Fibroblast of pulmonary artery (primary cell): Measurements from ENCODE around the gene PTOV1.
A peak's percentile ranks its signal among the peaks of the same experiment; 100 is the strongest.

ENCODE experiments used
- DNase-seq: peaks from one replicate; pipeline ENCODE4 v3.0.0-alpha.2; 2010; ENCODE audit warnings: low read depth
- H3K4me3 ChIP-seq: replicated peaks from 2 replicates; pipeline ENCODE4 v1.5.1; 2011; ENCODE audit warnings: low read depth, mild to moderate bottlenecking, control low read depth, low read length, moderate library complexity
- TF ChIP-seq, protein P1 (sequence below): IDR thresholded peaks from 2 replicates; pipeline ENCODE4 v1.5.1; 2011; ENCODE audit warnings: mild to moderate bottlenecking, control low read depth, low read length, inconsistent platforms; ENCODE audit errors: missing control alignments

The PTOV1 gene

DNA sequence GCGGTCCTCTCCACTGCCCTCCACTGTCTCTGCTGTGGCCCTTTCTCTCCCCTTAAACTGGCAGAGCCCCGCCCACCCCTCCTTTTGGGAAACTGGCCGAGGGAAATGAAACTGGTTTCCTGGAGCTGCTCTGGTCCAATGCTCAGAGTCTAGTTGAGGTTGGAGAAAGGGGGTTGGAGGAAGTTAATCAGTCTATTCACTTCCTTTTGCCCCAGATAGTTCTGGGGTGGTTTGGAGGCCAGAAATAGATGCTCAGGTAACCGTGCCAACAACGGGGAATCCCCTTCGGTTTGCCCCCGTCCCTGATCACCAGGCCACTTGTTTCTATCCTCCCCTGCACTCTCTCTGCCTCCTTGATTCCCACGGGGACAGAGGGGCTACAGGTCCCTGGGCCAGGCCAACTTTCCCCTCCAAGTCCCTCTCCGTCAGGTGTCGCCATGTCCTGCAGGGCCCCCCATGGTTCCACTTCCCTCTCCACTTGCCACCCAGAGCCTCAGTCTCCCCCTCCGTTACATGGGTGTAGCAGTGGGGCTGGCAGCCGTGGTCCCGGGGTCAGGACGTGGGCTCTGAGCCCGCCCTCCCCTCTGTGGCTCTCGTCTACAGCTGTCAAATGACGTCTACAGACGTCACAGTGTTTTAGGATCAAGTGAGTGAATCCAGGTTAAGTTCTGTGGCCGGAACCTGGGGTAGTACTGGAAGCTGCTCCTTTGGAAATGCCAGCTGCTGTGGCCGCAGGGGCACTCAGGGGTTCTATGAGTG lies 46.1 kb downstream of the PTOV1 start, which contains the start of gene IL4I1:
TSS of gene IL4I1 (minus strand) at position 25 of the 759 bp plus-strand sequence. CDS start 727 bp downstream, outside the sequence.
- TF ChIP-seq, protein P1, sequence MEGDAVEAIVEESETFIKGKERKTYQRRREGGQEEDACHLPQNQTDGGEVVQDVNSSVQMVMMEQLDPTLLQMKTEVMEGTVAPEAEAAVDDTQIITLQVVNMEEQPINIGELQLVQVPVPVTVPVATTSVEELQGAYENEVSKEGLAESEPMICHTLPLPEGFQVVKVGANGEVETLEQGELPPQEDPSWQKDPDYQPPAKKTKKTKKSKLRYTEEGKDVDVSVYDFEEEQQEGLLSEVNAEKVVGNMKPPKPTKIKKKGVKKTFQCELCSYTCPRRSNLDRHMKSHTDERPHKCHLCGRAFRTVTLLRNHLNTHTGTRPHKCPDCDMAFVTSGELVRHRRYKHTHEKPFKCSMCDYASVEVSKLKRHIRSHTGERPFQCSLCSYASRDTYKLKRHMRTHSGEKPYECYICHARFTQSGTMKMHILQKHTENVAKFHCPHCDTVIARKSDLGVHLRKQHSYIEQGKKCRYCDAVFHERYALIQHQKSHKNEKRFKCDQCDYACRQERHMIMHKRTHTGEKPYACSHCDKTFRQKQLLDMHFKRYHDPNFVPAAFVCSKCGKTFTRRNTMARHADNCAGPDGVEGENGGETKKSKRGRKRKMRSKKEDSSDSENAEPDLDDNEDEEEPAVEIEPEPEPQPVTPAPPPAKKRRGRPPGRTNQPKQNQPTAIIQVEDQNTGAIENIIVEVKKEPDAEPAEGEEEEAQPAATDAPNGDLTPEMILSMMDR = no peak
- DNase-seq = peak; percentile 38
- H3K4me3 ChIP-seq = no peak within 1 kb of the TSS

DNA sequence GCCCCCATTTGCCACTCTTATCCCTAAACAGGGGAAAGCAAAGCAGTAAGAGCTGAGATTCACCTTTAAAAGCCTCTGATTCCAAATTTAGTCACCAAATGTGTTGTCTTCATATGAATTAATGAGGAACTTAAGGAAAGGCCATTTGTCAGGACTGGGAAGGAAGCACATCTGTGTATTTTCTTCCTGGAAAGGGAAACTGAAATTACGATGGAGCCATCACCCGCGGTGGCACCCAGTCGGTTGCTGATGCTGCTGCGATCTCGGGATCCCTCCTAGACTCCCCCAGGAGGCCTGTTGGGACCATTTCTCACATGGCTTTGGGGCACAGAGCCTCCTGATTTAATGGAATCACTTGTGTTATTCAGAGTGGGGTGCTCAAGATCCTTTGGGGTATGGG lies 53.2 kb downstream of the PTOV1 start:
- DNase-seq = no peak
- TF ChIP-seq, protein P1 = no peak
- no peak overlapping the region for H3K4me3 ChIP-seq

DNA sequence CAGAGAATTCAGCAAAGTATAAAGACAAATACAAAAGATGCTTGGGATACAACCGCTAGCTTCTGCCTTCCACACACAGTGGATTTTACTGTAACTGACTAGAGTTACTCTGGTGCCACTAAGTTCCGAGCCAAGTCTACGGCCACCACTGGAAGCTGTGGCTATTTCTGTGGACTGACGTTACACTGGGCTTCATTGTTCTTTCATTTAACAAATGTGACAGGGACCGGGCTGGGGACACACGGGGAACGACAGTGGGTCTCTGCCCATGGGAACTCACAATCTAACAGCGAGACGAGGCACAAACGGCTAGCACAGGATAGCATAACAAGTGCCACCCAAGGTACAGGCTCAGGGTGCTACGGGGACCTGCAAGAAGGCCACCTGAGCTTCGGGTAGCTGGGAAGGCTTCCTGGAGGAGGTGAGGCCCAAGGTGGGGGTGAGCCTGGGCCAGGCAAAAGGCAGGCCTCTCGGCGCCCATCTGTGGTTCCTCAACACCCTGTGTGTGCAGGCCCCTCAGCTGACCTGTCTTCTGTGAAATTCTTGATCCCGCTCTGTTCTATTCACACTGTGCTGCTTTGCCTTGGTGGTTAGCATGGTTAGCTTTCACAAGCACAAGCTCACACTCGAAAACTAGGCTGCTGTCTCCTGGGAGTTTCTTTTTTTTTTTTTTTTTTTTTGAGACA lies 56.1 kb downstream of the PTOV1 start:
- no peak for DNase-seq
- no peak overlapping the region for H3K4me3 ChIP-seq
- TF ChIP-seq, protein P1 = no peak

DNA sequence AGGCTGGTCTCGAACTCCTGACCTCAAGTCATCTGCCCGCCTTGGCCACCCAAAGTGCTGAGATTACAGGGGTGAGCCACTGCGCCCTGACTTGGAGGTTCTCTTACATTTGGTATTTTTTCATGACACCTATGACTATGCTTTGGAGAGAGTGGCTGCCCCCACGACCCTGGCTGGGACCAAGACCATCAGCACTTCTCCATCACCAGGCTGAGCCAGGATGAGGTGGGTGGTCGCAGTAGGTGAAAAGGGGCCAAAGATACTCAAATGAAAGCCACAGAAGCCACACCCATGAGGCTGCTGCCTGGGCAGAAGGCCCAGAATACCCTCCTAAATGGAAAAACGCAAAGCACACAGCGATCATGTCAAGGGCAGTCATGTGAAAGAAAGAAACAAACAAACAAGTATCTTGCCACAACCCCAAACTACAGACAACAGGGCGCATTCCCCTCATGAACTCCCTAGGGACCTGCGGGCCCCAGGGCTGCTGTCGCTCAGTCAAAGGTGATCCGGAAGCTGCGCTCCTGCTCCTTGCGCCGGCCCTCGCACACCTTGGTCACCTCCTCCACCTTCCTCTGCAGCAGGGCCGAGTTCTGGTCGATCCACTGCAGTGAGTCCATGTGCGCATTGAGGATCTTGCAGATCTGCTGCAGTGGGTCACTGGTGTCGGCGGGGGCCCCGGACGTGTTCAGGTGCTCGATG lies 56.9 kb downstream of the PTOV1 start:
- DNase-seq = no peak
- TF ChIP-seq, protein P1 = no peak
- no peak overlapping the region for H3K4me3 ChIP-seq

DNA sequence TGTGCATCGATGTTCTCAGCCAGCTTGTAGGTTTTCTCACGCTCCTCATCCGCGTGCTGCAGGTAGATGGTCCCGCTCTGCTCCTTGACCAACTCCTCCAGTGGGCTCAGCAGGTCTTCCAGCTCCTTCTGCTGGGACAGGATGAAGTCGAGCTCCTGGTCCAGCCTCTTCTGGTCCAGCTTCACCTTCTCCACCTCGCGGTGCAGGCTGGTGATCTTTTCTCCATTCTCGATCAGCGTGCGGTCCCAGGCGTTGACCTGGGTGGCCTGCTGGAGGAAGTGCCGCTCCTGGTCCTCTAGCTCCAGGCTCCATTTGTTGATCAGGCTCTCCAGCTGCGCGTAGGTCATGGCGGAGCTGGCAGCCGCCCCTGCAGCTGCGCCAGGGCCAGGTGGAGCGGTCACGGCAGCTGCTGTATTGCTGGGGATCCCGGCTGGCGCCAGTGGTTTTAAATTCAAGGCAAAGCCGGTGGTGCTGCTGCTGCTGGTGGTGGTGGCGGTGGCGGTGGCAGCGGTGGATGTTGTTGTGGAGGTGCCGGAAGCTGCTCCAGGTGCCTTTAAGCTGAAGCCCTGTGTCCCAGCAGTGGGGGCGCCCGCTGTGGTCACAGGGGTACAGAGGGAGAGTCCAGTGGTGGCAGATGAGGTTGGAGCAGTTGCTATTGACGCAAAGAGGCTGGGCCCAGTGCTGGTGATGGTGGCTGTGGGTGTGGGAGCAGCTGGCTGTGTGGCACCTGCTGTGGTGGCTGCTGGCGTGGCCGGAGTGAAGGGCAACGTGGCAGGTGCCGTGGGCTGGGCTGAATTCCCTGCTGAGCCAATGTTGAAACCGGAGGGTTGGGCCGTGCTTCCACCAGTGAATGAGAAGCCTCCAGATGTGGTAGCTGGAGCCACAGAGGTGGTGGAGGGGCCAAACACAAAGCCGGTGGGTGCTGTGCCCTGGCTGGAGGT lies 57.8 kb downstream of the PTOV1 start:
- DNase-seq = no peak
- no peak overlapping the region for H3K4me3 ChIP-seq
- TF ChIP-seq, protein P1 = no peak

DNA sequence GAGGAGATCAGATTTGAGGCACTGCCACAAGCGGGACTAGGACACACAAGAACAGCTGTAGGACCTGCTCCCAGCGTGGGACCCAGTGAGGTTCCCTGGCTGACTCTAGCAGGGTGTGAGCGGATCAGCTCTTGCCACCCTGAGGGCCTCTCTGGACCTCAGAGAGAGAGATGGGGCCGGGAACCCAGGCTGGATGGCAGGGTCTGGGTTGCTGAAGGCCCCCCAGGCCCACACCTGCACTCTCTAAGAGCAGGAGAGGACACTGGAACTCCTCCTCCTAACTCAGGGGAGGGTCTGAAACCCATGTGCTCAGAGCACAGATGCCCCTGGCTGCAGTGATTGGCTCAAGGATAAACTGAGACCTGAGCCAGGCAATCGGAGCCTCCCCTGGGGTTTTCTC lies 59.2 kb downstream of the PTOV1 start:
- H3K4me3 ChIP-seq = no peak overlapping the region
- TF ChIP-seq, protein P1 = no peak
- no peak for DNase-seq
